ENCODE measurements around the gene SKI.

The SKI gene

GRCh38 chr1:2358651-2359640 is 130.8 kb downstream of the SKI start:
- no peak for FAIRE-seq
